Neuronal stem cell (in vitro differentiated cells): ENCODE data around the gene CDC14B.

ENCODE experiments used
- DNase-seq: peaks from one replicate; pipeline ENCODE4 v3.0.0-alpha.2; 2013; ENCODE audit warnings: low spot score
- H2AFZ ChIP-seq: one replicate; pipeline ENCODE4 v1.6.1; 2013; ENCODE audit warnings: mild to moderate bottlenecking, low read length, inconsistent platforms
- H2AK5ac ChIP-seq: 2 replicates; pipeline ENCODE4 v1.6.1; 2013; ENCODE audit warnings: low read depth, mild to moderate bottlenecking, inconsistent platforms, low read length, moderate library complexity, mixed read lengths
- H2BK120ac ChIP-seq: 2 replicates; pipeline ENCODE4 v1.6.1; 2013; ENCODE audit warnings: low read depth, mild to moderate bottlenecking, inconsistent platforms, low read length, moderate library complexity, mixed read lengths
- H2BK12ac ChIP-seq: one replicate; pipeline ENCODE4 v1.6.1; 2013; ENCODE audit warnings: low read length, inconsistent platforms
- H2BK15ac ChIP-seq: 2 replicates; pipeline ENCODE4 v1.6.1; 2013; ENCODE audit warnings: mild to moderate bottlenecking, low read length, inconsistent platforms, mixed read lengths
- H2BK5ac ChIP-seq: one replicate; pipeline ENCODE4 v1.6.1; 2013; ENCODE audit warnings: inconsistent platforms, mild to moderate bottlenecking, low read length, moderate library complexity
- H3K14ac ChIP-seq: one replicate; pipeline ENCODE4 v1.6.1; 2013; ENCODE audit warnings: low read length, inconsistent platforms
- H3K18ac ChIP-seq: 2 replicates; pipeline ENCODE4 v1.6.1; 2013; ENCODE audit warnings: low read length, inconsistent platforms
- H3K23ac ChIP-seq: 2 replicates; pipeline ENCODE4 v1.6.1; 2013; ENCODE audit warnings: low read depth, mild to moderate bottlenecking, mixed read lengths, low read length, inconsistent platforms; ENCODE audit not compliant: poor library complexity
- H3K27ac ChIP-seq: replicated peaks from 3 replicates; pipeline ENCODE4 v1.5.1; 2013; ENCODE audit warnings: low read length, inconsistent platforms
- H3K27me3 ChIP-seq, 3 experiments: 2 replicates each; pipeline ENCODE4 v1.6.1; 2013; ENCODE audit warnings: low read length in 3 of 3, mild to moderate bottlenecking in 2 of 3, inconsistent platforms in 1 of 3, low read depth in 1 of 3, mixed read lengths in 1 of 3, moderate library complexity in 1 of 3; ENCODE audit not compliant: control insufficient read depth in 3 of 3, insufficient read depth in 3 of 3
- H3K36me3 ChIP-seq, 2 donors: replicated peaks in 1 of 2; 2 replicates each; pipeline ENCODE4 v1.6.1; 2013; ENCODE audit warnings: low read length in 2 of 2; ENCODE audit not compliant: control insufficient read depth in 2 of 2, insufficient read depth in 2 of 2
- H3K4ac ChIP-seq: 2 replicates; pipeline ENCODE4 v1.6.1; 2013; ENCODE audit warnings: inconsistent platforms, mild to moderate bottlenecking, low read length, moderate library complexity
- H3K4me1 ChIP-seq, 2 donors: 1 replicate in 1 of 2; 2 replicates in 1 of 2; pipeline ENCODE4 v1.6.1; 2013; ENCODE audit warnings: low read length in 2 of 2, low read depth in 1 of 2; ENCODE audit not compliant: control insufficient read depth in 2 of 2, insufficient read depth in 1 of 2
- H3K4me2 ChIP-seq: one replicate; pipeline ENCODE4 v1.6.1; 2013; ENCODE audit warnings: mild to moderate bottlenecking, low read length, inconsistent platforms; ENCODE audit not compliant: insufficient read depth, poor library complexity, severe bottlenecking
- H3K4me3 ChIP-seq, 2 donors: 2 replicates each; pipeline ENCODE4 v1.5.1; 2013; ENCODE audit warnings: low read length in 2 of 2, mild to moderate bottlenecking in 2 of 2, inconsistent platforms in 1 of 2, moderate library complexity in 1 of 2
- H3K79me1 ChIP-seq: one replicate; pipeline ENCODE4 v1.6.1; 2013; ENCODE audit warnings: low read depth, mild to moderate bottlenecking, inconsistent platforms, low read length, moderate library complexity
- H3K9ac ChIP-seq: one replicate; pipeline ENCODE4 v1.6.1; 2013; ENCODE audit warnings: mild to moderate bottlenecking, low read depth, low read length, inconsistent platforms; ENCODE audit not compliant: poor library complexity
- H3K9me3 ChIP-seq, 2 donors: replicated peaks in 1 of 2; 2 replicates each; pipeline versions ENCODE3 to v1.6.1; 2013; ENCODE audit warnings: low read length in 2 of 2, mild to moderate bottlenecking in 2 of 2, inconsistent platforms in 1 of 2, low read depth in 1 of 2, mixed read lengths in 1 of 2, moderate library complexity in 1 of 2; ENCODE audit not compliant: control insufficient read depth in 2 of 2, insufficient read depth in 1 of 2
- H4K8ac ChIP-seq: one replicate; pipeline ENCODE4 v1.6.1; 2013; ENCODE audit warnings: low read depth, mild to moderate bottlenecking, inconsistent platforms, low read length, moderate library complexity
- H4K91ac ChIP-seq: one replicate; pipeline ENCODE4 v1.6.1; 2013; ENCODE audit warnings: low read length, low read depth, mild to moderate bottlenecking, inconsistent platforms; ENCODE audit not compliant: poor library complexity
- WGBS, 2 donors: extraction: QIAGEN DNeasy Blood & Tissue Kit; methylation state at CpG; one replicate each; pipeline ENCODE4 v1.1.7; 2013; ENCODE audit warnings: missing lambda C conversion rate in 2 of 2, mixed read lengths in 1 of 2; ENCODE audit not compliant: insufficient read length in 2 of 2, insufficient replicate concordance in 1 of 2; ENCODE audit errors: extremely low coverage in 2 of 2; 5-methylcytosine and 5-hydroxymethylcytosine counted together

The CDC14B gene

GRCh38 chr9:96581301-96581700, 38.3 kb downstream of the CDC14B start:
- Histone ChIP-seq H2BK12ac (no peak overlapping the region), H3K4me3 (no peak overlapping the region)
- WGBS, 2 donors = 100% methylated on average over 1 of the region's 4 CpGs; no CpG with 5 or more reads in 1 of the 2 donors

DNA sequence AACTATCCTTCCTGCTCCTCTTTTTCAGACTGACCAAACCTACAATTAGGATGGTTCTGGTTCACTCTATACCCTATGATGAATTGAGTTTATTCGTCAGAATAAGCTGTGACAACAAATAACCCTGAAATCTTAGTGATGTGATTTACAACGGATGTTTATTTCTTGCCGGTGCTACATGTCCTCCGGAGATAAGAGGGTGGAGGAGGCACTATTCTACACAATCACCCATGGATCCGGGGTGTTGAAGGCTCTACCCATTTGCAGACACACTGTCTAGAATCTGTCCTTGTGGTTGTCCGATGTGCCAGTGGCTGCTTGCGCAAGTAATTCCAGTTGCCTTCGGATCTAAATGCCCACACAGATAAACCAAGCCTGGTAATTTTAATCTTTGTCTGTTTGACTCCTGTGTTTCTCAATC, 44.7 kb downstream of the CDC14B start:
- no peak overlapping the region for H2BK12ac ChIP-seq
- no peak overlapping the region for H2AK5ac ChIP-seq
- no peak overlapping the region for H3K4ac ChIP-seq
- H2BK15ac ChIP-seq = no peak overlapping the region
- no peak overlapping the region for H3K4me2 ChIP-seq
- H3K36me3 ChIP-seq = no peaks in the 10 kb centered on the region
- no peak overlapping the region for H4K8ac ChIP-seq
- no peak overlapping the region for H3K4me3 ChIP-seq
- no peak overlapping the region for H2BK5ac ChIP-seq
- H3K27ac ChIP-seq = no peak overlapping the region
- H2BK120ac ChIP-seq = no peak overlapping the region
- no peaks in the 10 kb centered on the region for H3K9me3 ChIP-seq
- DNase-seq = no peak
- no peak overlapping the region for H3K14ac ChIP-seq
- no peak overlapping the region for H3K9ac ChIP-seq
- no peak overlapping the region for H3K23ac ChIP-seq
- H3K27me3 ChIP-seq = no peaks in the 10 kb centered on the region
- H4K91ac ChIP-seq = no peak overlapping the region
- H3K79me1 ChIP-seq = peaks cover 2% of the 10 kb centered on the region
- no CpG with 5 or more reads among the region's 8 CpGs for WGBS, 2 donors
- peaks cover 0 to 2% of the 10 kb centered on the region in 2 donors for H3K4me1 ChIP-seq
- H2AFZ ChIP-seq = no peak overlapping the region
- H3K18ac ChIP-seq = no peak overlapping the region

More at GRCh38 chr9:96581301-96581700, 38.3 kb downstream of the CDC14B start:
- Histone ChIP-seq H2BK120ac (no peak overlapping the region), H3K27ac (no peak overlapping the region), H3K23ac (no peak overlapping the region), H3K36me3 (no peaks in the 10 kb centered on the region), H4K91ac (no peak overlapping the region), H3K79me1 (peaks cover 3% of the 10 kb centered on the region), H3K4ac (no peak overlapping the region), H3K14ac (no peak overlapping the region), H3K27me3 (no peaks in the 10 kb centered on the region), H2AK5ac (no peak overlapping the region), H3K9me3 (no peaks in the 10 kb centered on the region), H3K4me1 (peaks cover 5% of the 10 kb centered on the region in 2 donors), H3K18ac (no peak overlapping the region), H2BK15ac (no peak overlapping the region), H4K8ac (no peak overlapping the region), H2BK5ac (no peak overlapping the region), H2AFZ (no peak overlapping the region), H3K4me2 (no peak overlapping the region), H3K9ac (no peak overlapping the region)
- DNase-seq = no peak

GRCh38 chr9:96574455-96574854, 45.2 kb downstream of the CDC14B start:
- Histone ChIP-seq H3K23ac (no peak overlapping the region), H3K79me1 (peaks cover 2% of the 10 kb centered on the region), H2AK5ac (no peak overlapping the region), H3K4ac (no peak overlapping the region), H3K18ac (no peak overlapping the region), H2BK12ac (no peak overlapping the region), H3K4me2 (no peak overlapping the region), H2AFZ (no peak overlapping the region), H4K91ac (no peak overlapping the region), H2BK15ac (no peak overlapping the region), H3K27ac (no peak overlapping the region), H3K9me3 (no peaks in the 10 kb centered on the region), H3K14ac (no peak overlapping the region), H2BK5ac (no peak overlapping the region), H3K4me1 (peaks cover 0 to under 1% of the 10 kb centered on the region in 2 donors), H4K8ac (no peak overlapping the region), H2BK120ac (no peak overlapping the region), H3K4me3 (no peak overlapping the region), H3K9ac (no peak overlapping the region), H3K36me3 (no peaks in the 10 kb centered on the region), H3K27me3 (no peaks in the 10 kb centered on the region)
- DNase-seq = no peak
- WGBS, 2 donors = no CpG with 5 or more reads among the region's 4 CpGs

GRCh38 chr9:96567203-96567700, 52.4 kb downstream of the CDC14B start:
- Histone ChIP-seq H4K91ac (no peak overlapping the region), H3K27me3 (peaks cover 0 to 5% (median 0%) of the 10 kb centered on the region in 3 experiments), H2AK5ac (peak overlapping the region; percentile 32), H2BK12ac (peak overlapping the region; percentile 34), H3K4me3 (peak overlapping the region; percentile 65 to 85), H2BK15ac (no peak overlapping the region), H3K9me3 (no peaks in the 10 kb centered on the region), H3K36me3 (peaks cover 0 to 4% of the 10 kb centered on the region in 2 donors), H2AFZ (peak overlapping the region; percentile 99), H4K8ac (no peak overlapping the region), H3K23ac (no peak overlapping the region), H3K27ac (no peak overlapping the region), H3K79me1 (no peaks in the 10 kb centered on the region), H2BK5ac (no peak overlapping the region), H2BK120ac (no peak overlapping the region), H3K4ac (no peak overlapping the region), H3K4me2 (peak overlapping the region; percentile 92), H3K14ac (peak overlapping the region; percentile 78), H3K18ac (peak overlapping the region; percentile 93), H3K9ac (peak overlapping the region; percentile 89), H3K4me1 (peaks cover 1 to 9% of the 10 kb centered on the region in 2 donors)
- no peak for DNase-seq
- no CpG with 5 or more reads among the region's 20 CpGs for WGBS, 2 donors
